HEK293 (cell line): Measurements from ENCODE around the gene PODXL2.

Experiments
- CTCF ChIA-PET: fragments of 350-600 bp; formaldehyde crosslinking; extraction: SDS; loops from one replicate; lab custom pipeline; 2021; ENCODE audit warnings: antibody characterized with exemption; lab: Yijun Ruan, JAX
- POLR2A ChIA-PET: fragments of 300-600 bp; formaldehyde crosslinking; extraction: SDS; loops from one replicate; lab custom pipeline; 2020; ENCODE audit warnings: antibody characterized with exemption, inconsistent platforms; lab: Yijun Ruan, JAX
- H3K27ac ChIP-seq: fragments of 200-500 bp; sonication (Bioruptor generic); 2 replicates; pipeline ENCODE4 v1.5.1; 2014; ENCODE audit warnings: low read depth, low read length, control low read depth, inconsistent platforms; ENCODE audit errors: extremely low read depth
- H3K36me3 ChIP-seq, 2 experiments: fragments of 200-500 bp in 1 of 2; sonication (Bioruptor generic) in 1 of 2; 1 replicate in 1 of 2; 2 replicates in 1 of 2; pipeline ENCODE4 v1.5.1; 2014 to 2017; ENCODE audit warnings: inconsistent platforms in 2 of 2, low read length in 2 of 2; ENCODE audit not compliant: control insufficient read depth in 2 of 2, insufficient read depth in 1 of 2
- H3K4me1 ChIP-seq: fragments of 200-500 bp; sonication (Bioruptor generic); 2 replicates; pipeline ENCODE4 v1.5.1; 2014; ENCODE audit warnings: mild to moderate bottlenecking, low read length, inconsistent platforms; ENCODE audit not compliant: control insufficient read depth, insufficient read depth
- H3K4me3 ChIP-seq: 2 replicates; pipeline ENCODE4 v1.5.1; 2011; ENCODE audit warnings: low read depth, mild to moderate bottlenecking, control low read depth, low read length, moderate library complexity
- H3K9me3 ChIP-seq: fragments of 200-500 bp; sonication (Bioruptor generic); 2 replicates; pipeline ENCODE4 v1.5.1; 2014; ENCODE audit warnings: low read depth, low read length, inconsistent platforms; ENCODE audit not compliant: control insufficient read depth, insufficient read depth
- FEZF1 ChIP-seq: fragments of 450-650 bp; formaldehyde crosslinking; IDR thresholded peaks from 2 replicates; pipeline ENCODE4 v1.5.1; 2016; ENCODE audit warnings: missing biosample characterization, missing genetic modification characterization
- GLIS2 ChIP-seq: fragments of 450-650 bp; formaldehyde crosslinking; IDR thresholded peaks from 2 replicates; pipeline ENCODE4 v1.5.1; 2016; ENCODE audit warnings: missing biosample characterization, missing genetic modification characterization
- KLF16 ChIP-seq: fragments of 450-650 bp; formaldehyde crosslinking; IDR thresholded peaks from 2 replicates; pipeline ENCODE4 v1.5.1; 2017; ENCODE audit warnings: missing biosample characterization, missing genetic modification characterization
- MZF1 ChIP-seq: fragments of 450-650 bp; formaldehyde crosslinking; IDR thresholded peaks from 2 replicates; pipeline ENCODE4 v1.5.1; 2017; ENCODE audit warnings: missing biosample characterization, missing genetic modification characterization, borderline replicate concordance
- PRDM1 ChIP-seq: fragments of 450-650 bp; formaldehyde crosslinking; IDR thresholded peaks from 2 replicates; pipeline ENCODE4; 2016; ENCODE audit warnings: missing biosample characterization, missing genetic modification characterization
- SCRT2 ChIP-seq: fragments of 450-650 bp; formaldehyde crosslinking; IDR thresholded peaks from 2 replicates; pipeline ENCODE4 v1.5.1; 2016; ENCODE audit warnings: missing biosample characterization, missing genetic modification characterization
- ZBTB20 ChIP-seq: fragments of 450-650 bp; formaldehyde crosslinking; IDR thresholded peaks from 2 replicates; pipeline ENCODE4 v1.5.1; 2016; ENCODE audit warnings: missing biosample characterization, missing genetic modification characterization
- ZBTB26 ChIP-seq: fragments of 450-650 bp; formaldehyde crosslinking; optimal IDR thresholded peaks from 2 replicates; pipeline ENCODE3; 2016; ENCODE audit warnings: missing biosample characterization, mild to moderate bottlenecking, missing genetic modification characterization
- ZBTB49 ChIP-seq: fragments of 450-650 bp; formaldehyde crosslinking; IDR thresholded peaks from 2 replicates; pipeline ENCODE4 v1.5.1; 2016; ENCODE audit warnings: missing biosample characterization, missing genetic modification characterization, low read depth
- ZBTB7A ChIP-seq: fragments of 450-650 bp; formaldehyde crosslinking; IDR thresholded peaks from 2 replicates; pipeline ENCODE4 v1.5.1; 2016; ENCODE audit warnings: low read depth, missing biosample characterization, missing genetic modification characterization
- ZNF18 ChIP-seq: fragments of 450-650 bp; formaldehyde crosslinking; IDR thresholded peaks from 2 replicates; pipeline ENCODE4 v1.5.1; 2016; ENCODE audit warnings: missing biosample characterization, missing genetic modification characterization
- ZNF274 ChIP-seq, 2 experiments: fragments of 200-500 bp in 1 of 2; fragments of 450-650 bp in 1 of 2; sonication (Bioruptor generic) in 1 of 2; formaldehyde crosslinking in 1 of 2; IDR thresholded peaks; 2 replicates each; pipeline versions ENCODE4 v1.5.1 to v1.6.1; 2014 to 2016; ENCODE audit warnings: borderline replicate concordance in 1 of 2, inconsistent platforms in 1 of 2, low read length in 1 of 2, missing biosample characterization in 1 of 2, missing genetic modification characterization in 1 of 2
- ZNF394 ChIP-seq: fragments of 450-650 bp; formaldehyde crosslinking; IDR thresholded peaks from 2 replicates; pipeline ENCODE4 v1.5.1; 2016; ENCODE audit warnings: missing biosample characterization, missing genetic modification characterization, mild to moderate bottlenecking, moderate library complexity, borderline replicate concordance
- ZNF544 ChIP-seq: fragments of 450-650 bp; formaldehyde crosslinking; IDR thresholded peaks from 2 replicates; pipeline ENCODE4 v1.5.0; 2017; ENCODE audit warnings: missing biosample characterization, missing genetic modification characterization
- ZNF596 ChIP-seq: fragments of 450-650 bp; IDR thresholded peaks from 2 replicates; pipeline ENCODE4 v1.5.0; 2018; ENCODE audit warnings: missing biosample characterization, mild to moderate bottlenecking, missing genetic modification characterization, moderate library complexity
- ZNF621 ChIP-seq: fragments of 450-650 bp; formaldehyde crosslinking; IDR thresholded peaks from 2 replicates; pipeline ENCODE4 v1.5.1; 2017; ENCODE audit warnings: missing biosample characterization, missing genetic modification characterization
- ZSCAN30 ChIP-seq: fragments of 450-650 bp; IDR thresholded peaks from 2 replicates; pipeline ENCODE4 v1.5.1; 2018; ENCODE audit warnings: missing biosample characterization, mild to moderate bottlenecking, missing genetic modification characterization, moderate library complexity
- TF ChIP-seq, protein P1 (sequence below): fragments of 450-650 bp; formaldehyde crosslinking; IDR thresholded peaks from 2 replicates; pipeline ENCODE4 v1.5.1; 2016; ENCODE audit warnings: missing biosample characterization, missing genetic modification characterization

The PODXL2 gene

DNA sequence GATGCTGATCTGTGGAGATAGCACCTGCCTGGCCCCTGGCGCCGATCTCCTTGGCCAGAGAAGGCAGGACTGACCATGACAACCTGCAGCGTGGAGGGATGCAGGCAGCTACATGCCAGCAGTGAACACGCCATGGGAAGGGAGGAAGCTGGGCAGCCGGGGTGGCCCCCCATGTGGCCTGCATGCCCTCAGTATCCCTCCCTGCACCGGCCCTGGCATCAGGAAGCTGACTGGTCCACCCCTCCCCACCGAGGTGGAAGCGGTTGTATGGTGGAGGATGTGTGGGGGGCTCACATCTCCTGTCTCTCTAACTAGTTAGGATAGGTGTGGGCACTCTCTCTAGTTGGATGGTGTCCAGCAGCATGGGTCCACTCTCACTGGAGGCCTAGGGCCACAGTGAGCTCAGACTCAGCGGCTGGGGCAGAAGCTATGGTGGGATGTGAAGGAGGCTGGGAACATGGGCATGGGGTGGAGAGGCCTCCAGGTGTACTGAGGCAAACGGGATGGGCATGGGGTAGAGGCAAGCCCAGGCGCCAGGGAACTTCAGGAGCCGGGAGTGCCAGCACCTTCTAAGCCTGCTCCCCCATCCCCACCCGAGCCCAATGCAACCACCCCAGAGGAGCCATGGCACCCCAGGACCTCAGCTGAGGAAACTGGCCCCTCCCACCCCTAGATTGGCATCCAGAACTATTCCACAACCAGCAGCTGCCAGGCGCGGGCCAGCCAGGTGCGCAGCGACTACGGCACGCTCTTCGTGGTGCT is 42.0 kb downstream of the PODXL2 start:
- TF ChIP-seq ZBTB7A (tag by site-specific recombination) (no peak), KLF16 (tag by site-specific recombination) (no peak), MZF1 (tag by site-specific recombination) (no peak), ZNF394 (no peak)
- Histone ChIP-seq H3K36me3 (peaks cover 0 to 9% of the 10 kb centered on the region in 2 experiments; a peak in 2 of 3 replicates), H3K9me3 (no peaks in the 10 kb centered on the region), H3K4me1 (no peaks in the 10 kb centered on the region), H3K4me3 (no peak overlapping the region), H3K27ac (no peak overlapping the region)
- ChIA-PET CTCF (interaction anchor here (0.7 kb wide), 1 partner anchor 283 kb away, joined by 3 read pairs; no protein-coding TSS in a partner anchor), POLR2A (no interaction called here)

DNA sequence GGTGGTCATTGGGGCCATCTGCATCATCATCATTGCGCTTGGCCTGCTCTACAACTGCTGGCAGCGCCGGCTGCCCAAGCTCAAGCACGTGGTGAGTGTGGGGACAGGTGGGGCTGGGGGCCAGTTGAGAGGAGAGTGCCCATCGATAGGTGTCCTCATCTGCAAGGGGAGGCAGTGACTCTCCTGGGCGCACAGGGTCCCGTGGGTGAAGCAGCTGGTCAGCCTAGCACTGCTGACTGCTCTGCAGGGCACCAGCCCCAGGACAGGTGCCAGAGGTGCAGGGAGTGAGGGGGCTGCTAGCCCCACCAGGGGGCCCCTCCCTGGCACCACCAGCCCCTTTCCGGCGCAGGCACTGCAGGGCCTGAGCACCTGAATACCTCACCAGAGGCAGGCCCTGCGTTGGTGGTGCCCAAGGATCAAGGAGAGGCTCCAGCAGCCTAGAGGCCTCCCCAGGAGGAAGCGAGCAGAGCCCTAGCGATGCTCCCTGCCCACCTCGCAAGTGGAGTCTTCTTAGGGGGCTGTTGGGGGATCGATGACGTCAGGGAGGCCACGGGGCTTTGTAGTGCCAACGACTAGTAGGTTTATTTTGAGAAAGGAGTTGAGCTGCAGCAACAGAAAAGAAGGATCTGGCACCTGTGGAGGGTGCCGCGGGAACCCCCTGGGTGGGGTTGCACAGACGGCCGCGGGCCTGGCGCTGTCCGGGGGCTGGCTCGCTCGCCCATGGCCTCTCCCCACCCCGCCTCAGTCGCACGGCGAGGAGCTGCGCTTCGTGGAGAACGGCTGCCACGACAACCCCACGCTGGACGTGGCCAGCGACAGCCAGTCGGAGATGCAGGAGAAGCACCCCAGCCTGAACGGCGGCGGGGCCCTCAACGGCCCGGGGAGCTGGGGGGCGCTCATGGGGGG is 42.8 kb downstream of the PODXL2 start:
- Histone ChIP-seq H3K9me3 (no peaks in the 10 kb centered on the region), H3K4me3 (peak overlapping the region; percentile 53), H3K27ac (peak overlapping the region; percentile 58; the same call in 1 of the 2 replicates), H3K36me3 (peaks cover 0 to 8% of the 10 kb centered on the region in 2 experiments; a peak in 1 of 3 replicates), H3K4me1 (no peaks in the 10 kb centered on the region)
- ChIA-PET POLR2A (no interaction called here), CTCF (interaction anchor here (0.6 to 0.7 kb wide), 2 partner anchors 17 to 374 kb away, joined by 3 to 5 read pairs; no protein-coding TSS in a partner anchor)
- TF ChIP-seq GLIS2 (tag by site-specific recombination) = peak; percentile 16
- TF ChIP-seq ZNF621 (tag by site-specific recombination) = no peak
- 0 out of 2 replicates have a peak, but pooled peaks have one; percentile 10 for TF ChIP-seq ZBTB20
- no peak for TF ChIP-seq ZSCAN30
- no peak for TF ChIP-seq PRDM1 (tag by site-specific recombination)
- no peak for TF ChIP-seq FEZF1
- no peak for TF ChIP-seq ZNF274 (IDR thresholded peaks at IDR 0.05; ENCODE audit: low read length)
- TF ChIP-seq ZNF274 (tag by site-specific recombination; IDR thresholded peaks at IDR 0.05; ENCODE audit: borderline replicate concordance) = no peak
- no peak for TF ChIP-seq ZNF596
- 0 out of 2 replicates have a peak, but pooled peaks have one; percentile 53 for TF ChIP-seq SCRT2 (tag by site-specific recombination)

DNA sequence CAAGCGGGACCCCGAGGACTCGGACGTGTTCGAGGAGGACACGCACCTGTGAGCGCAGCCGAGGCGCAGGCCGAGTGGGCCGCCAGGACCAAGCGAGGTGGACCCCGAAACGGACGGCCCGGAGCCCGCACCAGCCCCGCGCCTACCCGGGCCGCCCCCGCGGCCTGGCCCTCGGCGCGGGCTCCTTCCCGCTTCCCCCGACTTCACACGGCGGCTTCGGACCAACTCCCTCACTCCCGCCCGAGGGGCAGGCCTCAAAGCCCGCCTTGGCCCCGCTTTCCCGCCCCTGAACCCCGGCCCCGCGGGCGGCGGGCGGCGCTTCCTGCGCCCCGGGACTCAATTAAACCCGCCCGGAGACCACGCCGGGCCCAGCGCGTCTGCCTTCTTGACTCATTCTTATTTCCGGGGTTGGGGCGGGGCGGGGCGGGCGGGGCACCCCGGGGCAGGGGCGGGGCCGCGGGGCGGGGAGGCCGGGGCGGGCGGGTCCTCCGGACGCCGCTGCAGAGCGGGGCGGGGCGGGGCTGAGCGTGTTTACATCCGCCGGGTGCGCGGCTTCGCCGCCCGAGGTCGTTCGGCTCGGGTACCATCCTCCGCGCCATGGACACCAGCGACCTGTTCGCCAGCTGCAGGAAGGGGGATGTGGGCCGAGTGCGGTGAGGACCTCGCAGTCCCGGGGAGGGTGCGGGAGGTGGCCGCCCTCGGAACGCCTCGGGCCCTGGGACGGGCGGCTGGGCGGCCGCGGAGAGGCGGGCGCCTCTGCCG is 43.6 kb downstream of the PODXL2 start, which contains the start of gene ABTB1:
Gene ABTB1, plus strand, starts transcription at position 524 of the 762 bp plus-strand sequence. Its CDS starts 74 bp downstream, at position 598.
- POLR2A ChIA-PET = no interaction called here
- peak within 1 kb of the TSS; percentile 58; the same call in 1 of the 2 replicates for H3K27ac ChIP-seq
- H3K36me3 ChIP-seq = peaks cover 0 to 7% of the 10 kb centered on the region in 2 experiments; a peak in 1 of 3 replicates
- no peaks in the 10 kb centered on the region for H3K9me3 ChIP-seq
- peak within 1 kb of the TSS; percentile 85 for H3K4me3 ChIP-seq
- CTCF ChIA-PET = interaction anchor here (0.7 kb wide), 1 partner anchor 18 kb away, joined by 3 read pairs; no protein-coding TSS in a partner anchor
- H3K4me1 ChIP-seq = no peaks in the 10 kb centered on the region
- TF ChIP-seq ZBTB49 (tag by site-specific recombination) (no peak), ZBTB26 (peak; percentile 29), ZNF544 (no peak), ZNF18 (no peak)
- TF ChIP-seq, protein P1, sequence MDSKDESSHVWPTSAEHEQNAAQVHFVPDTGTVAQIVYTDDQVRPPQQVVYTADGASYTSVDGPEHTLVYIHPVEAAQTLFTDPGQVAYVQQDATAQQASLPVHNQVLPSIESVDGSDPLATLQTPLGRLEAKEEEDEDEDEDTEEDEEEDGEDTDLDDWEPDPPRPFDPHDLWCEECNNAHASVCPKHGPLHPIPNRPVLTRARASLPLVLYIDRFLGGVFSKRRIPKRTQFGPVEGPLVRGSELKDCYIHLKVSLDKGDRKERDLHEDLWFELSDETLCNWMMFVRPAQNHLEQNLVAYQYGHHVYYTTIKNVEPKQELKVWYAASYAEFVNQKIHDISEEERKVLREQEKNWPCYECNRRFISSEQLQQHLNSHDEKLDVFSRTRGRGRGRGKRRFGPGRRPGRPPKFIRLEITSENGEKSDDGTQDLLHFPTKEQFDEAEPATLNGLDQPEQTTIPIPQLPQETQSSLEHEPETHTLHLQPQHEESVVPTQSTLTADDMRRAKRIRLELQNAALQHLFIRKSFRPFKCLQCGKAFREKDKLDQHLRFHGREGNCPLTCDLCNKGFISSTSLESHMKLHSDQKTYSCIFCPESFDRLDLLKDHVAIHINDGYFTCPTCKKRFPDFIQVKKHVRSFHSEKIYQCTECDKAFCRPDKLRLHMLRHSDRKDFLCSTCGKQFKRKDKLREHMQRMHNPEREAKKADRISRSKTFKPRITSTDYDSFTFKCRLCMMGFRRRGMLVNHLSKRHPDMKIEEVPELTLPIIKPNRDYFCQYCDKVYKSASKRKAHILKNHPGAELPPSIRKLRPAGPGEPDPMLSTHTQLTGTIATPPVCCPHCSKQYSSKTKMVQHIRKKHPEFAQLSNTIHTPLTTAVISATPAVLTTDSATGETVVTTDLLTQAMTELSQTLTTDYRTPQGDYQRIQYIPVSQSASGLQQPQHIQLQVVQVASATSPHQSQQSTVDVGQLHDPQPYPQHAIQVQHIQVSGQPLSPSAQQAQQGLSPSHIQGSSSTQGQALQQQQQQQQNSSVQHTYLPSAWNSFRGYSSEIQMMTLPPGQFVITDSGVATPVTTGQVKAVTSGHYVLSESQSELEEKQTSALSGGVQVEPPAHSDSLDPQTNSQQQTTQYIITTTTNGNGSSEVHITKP = no peak
